Uterus (tissue), 2 donors: Measurements from ENCODE around the gene ERG.

Experiments used
- CTCF ChIP-seq, 4 experiments: fragments of 200-600 bp in 2 of 4; fragments of 450-650 bp in 2 of 4; sonication (generic) in 2 of 4; IDR thresholded peaks; one replicate each; pipeline ENCODE4 v1.5.1; 2016 to 2019; ENCODE audit warnings: antibody characterized with exemption in 4 of 4, mild to moderate bottlenecking in 2 of 4, moderate library complexity in 1 of 4
- POLR2A ChIP-seq, 2 donors: fragments of 450-650 bp; IDR thresholded peaks; one replicate each; pipeline ENCODE4 v1.6.1; 2016; ENCODE audit warnings: antibody characterized with exemption in 2 of 2, mild to moderate bottlenecking in 1 of 2, moderate library complexity in 1 of 2

- TF ChIP-seq CTCF (IDR thresholded peaks at IDR 0.05): no peak
- TF ChIP-seq POLR2A (IDR thresholded peaks at IDR 0.05): no peak
These were observed 46.4 kb upstream of the ERG start for GRCh38 chr21:38544661-38545060.
